GM12878 (cell line): Measurements from ENCODE around the gene HEPACAM.

Experiments
- ASH2L ChIP-seq: fragments of 300-600, 200-600 bp; sonication (generic); IDR thresholded peaks from 2 replicates; pipeline ENCODE4 v1.6.1; 2017; ENCODE audit warnings: low read depth, mild to moderate bottlenecking, borderline replicate concordance
- CTCF ChIP-seq, 3 experiments: IDR thresholded peaks in 2 of 3; conservative IDR thresholded peaks in 1 of 3; 2 replicates each; pipeline ENCODE4 v1.5.1; 2011; ENCODE audit warnings: low read depth in 3 of 3, low read length in 3 of 3, mild to moderate bottlenecking in 3 of 3, control low read depth in 2 of 3, moderate library complexity in 2 of 3, inconsistent platforms in 1 of 3, mixed read lengths in 1 of 3; ENCODE audit not compliant: control insufficient read depth in 2 of 3, insufficient read depth in 1 of 3; ENCODE audit errors: extremely low read depth in 1 of 3
- DPF2 ChIP-seq: fragments of 450-650 bp; IDR thresholded peaks from 2 replicates; pipeline ENCODE4 v1.6.1; 2017; ENCODE audit warnings: mild to moderate bottlenecking
- IKZF2 ChIP-seq, 2 experiments: fragments of 450-650 bp; IDR thresholded peaks; 2 replicates each; pipeline ENCODE4 v1.6.1; 2017; ENCODE audit warnings: mild to moderate bottlenecking in 2 of 2, moderate library complexity in 2 of 2
- JUND ChIP-seq: IDR thresholded peaks from 2 replicates; pipeline ENCODE4 v1.6.1; 2012; ENCODE audit warnings: low read depth, mild to moderate bottlenecking, low read length, improper control_type of control experiment, moderate library complexity
- MEF2B ChIP-seq: fragments of 450-650 bp; IDR thresholded peaks from 2 replicates; pipeline ENCODE4 v1.6.1; 2018; ENCODE audit warnings: mild to moderate bottlenecking, moderate library complexity; ENCODE audit not compliant: partially characterized antibody, poor library complexity, severe bottlenecking
- POU2F2 ChIP-seq: IDR thresholded peaks from 3 replicates; pipeline ENCODE4 v1.6.1; 2011; ENCODE audit warnings: low read depth, mild to moderate bottlenecking, low read length, borderline replicate concordance
- USF2 ChIP-seq: IDR thresholded peaks from 2 replicates; pipeline ENCODE4 v1.6.1; 2011; ENCODE audit warnings: low read depth, low read length, improper control_type of control experiment, borderline replicate concordance

GRCh38 chr11:124900464-124900863, 35.4 kb downstream of the HEPACAM start:
- no peak for TF ChIP-seq DPF2
- no peak for TF ChIP-seq CTCF (IDR thresholded peaks at IDR 0.05 in 2 of 3, conservative IDR thresholded peaks at IDR 0.05 in 1 of 3; ENCODE audit: control insufficient read depth in 2 of 3, extremely low read depth in 1 of 3, insufficient read depth in 1 of 3, low read depth in 3 of 3, low read length in 3 of 3)
- no peak for TF ChIP-seq USF2
- TF ChIP-seq IKZF2 (IDR thresholded peaks at IDR 0.05), result no peak
- no peak for TF ChIP-seq POU2F2
- no peak for TF ChIP-seq JUND
- TF ChIP-seq ASH2L, result no peak
- no peak for TF ChIP-seq MEF2B
